ENCODE results near the gene TNFSF9.

TNFSF9 gene

GRCh38 chr19:6482343-6482686 lies 48.5 kb upstream of the TNFSF9 start (continued):
- TF ChIP-seq, protein P1, sequence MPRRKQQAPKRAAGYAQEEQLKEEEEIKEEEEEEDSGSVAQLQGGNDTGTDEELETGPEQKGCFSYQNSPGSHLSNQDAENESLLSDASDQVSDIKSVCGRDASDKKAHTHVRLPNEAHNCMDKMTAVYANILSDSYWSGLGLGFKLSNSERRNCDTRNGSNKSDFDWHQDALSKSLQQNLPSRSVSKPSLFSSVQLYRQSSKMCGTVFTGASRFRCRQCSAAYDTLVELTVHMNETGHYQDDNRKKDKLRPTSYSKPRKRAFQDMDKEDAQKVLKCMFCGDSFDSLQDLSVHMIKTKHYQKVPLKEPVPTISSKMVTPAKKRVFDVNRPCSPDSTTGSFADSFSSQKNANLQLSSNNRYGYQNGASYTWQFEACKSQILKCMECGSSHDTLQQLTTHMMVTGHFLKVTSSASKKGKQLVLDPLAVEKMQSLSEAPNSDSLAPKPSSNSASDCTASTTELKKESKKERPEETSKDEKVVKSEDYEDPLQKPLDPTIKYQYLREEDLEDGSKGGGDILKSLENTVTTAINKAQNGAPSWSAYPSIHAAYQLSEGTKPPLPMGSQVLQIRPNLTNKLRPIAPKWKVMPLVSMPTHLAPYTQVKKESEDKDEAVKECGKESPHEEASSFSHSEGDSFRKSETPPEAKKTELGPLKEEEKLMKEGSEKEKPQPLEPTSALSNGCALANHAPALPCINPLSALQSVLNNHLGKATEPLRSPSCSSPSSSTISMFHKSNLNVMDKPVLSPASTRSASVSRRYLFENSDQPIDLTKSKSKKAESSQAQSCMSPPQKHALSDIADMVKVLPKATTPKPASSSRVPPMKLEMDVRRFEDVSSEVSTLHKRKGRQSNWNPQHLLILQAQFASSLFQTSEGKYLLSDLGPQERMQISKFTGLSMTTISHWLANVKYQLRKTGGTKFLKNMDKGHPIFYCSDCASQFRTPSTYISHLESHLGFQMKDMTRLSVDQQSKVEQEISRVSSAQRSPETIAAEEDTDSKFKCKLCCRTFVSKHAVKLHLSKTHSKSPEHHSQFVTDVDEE (CRISPR knock-in tag; IDR thresholded peaks at IDR 0.05) = no peak

DNA sequence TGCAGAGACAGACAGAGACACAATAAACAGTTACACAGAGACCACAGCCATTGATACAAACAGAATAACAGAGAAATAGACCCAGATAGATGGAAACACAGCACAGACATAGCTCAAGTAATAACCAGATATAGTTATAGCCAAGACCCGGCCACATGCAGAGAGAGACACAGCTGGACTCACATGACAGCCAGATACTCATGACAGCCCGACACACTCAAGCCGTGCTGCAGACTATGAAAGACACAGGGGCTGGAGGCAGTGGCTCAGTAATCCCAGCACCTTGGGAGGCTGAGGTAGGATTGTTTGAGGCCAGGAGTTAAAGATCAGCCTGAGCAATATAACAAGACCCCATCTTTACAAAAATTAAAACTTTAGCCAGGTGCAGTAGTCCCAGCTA lies 47.6 kb upstream of the TNFSF9 start:
- TF ChIP-seq, protein P2, sequence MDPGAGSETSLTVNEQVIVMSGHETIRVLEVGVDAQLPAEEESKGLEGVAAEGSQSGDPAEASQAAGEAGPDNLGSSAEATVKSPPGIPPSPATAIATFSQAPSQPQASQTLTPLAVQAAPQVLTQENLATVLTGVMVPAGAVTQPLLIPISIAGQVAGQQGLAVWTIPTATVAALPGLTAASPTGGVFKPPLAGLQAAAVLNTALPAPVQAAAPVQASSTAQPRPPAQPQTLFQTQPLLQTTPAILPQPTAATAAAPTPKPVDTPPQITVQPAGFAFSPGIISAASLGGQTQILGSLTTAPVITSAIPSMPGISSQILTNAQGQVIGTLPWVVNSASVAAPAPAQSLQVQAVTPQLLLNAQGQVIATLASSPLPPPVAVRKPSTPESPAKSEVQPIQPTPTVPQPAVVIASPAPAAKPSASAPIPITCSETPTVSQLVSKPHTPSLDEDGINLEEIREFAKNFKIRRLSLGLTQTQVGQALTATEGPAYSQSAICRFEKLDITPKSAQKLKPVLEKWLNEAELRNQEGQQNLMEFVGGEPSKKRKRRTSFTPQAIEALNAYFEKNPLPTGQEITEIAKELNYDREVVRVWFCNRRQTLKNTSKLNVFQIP (CRISPR knock-in tag; IDR thresholded peaks at IDR 0.05; ENCODE audit: borderline replicate concordance, low read depth) = no peak
- TF ChIP-seq CSDC2 (CRISPR knock-in tag; IDR thresholded peaks at IDR 0.05) (no peak), CREB5 (CRISPR knock-in tag; IDR thresholded peaks at IDR 0.05; ENCODE audit: low read depth) (no peak), ZFP30 (CRISPR knock-in tag; IDR thresholded peaks at IDR 0.05) (no peak), BACH2 (CRISPR knock-in tag; IDR thresholded peaks at IDR 0.05; ENCODE audit: borderline replicate concordance) (no peak), RARB (CRISPR knock-in tag; IDR thresholded peaks at IDR 0.05) (no peak), ISL1 (CRISPR knock-in tag; IDR thresholded peaks at IDR 0.05) (no peak), ZNF70 (CRISPR knock-in tag; IDR thresholded peaks at IDR 0.05) (no peak), ZNF8 (CRISPR knock-in tag; IDR thresholded peaks at IDR 0.05) (no peak), TOX (CRISPR knock-in tag; IDR thresholded peaks at IDR 0.05; ENCODE audit: borderline replicate concordance) (no peak), GLIS3 (CRISPR knock-in tag; IDR thresholded peaks at IDR 0.05) (no peak), ZNF565 (CRISPR knock-in tag; conservative IDR thresholded peaks at IDR 0.05; ENCODE audit: low read depth) (no peak), PPARA (CRISPR knock-in tag; IDR thresholded peaks at IDR 0.05; ENCODE audit: borderline replicate concordance) (no peak)
- no peak for ATAC-seq

- TF ChIP-seq SNAI2 (CRISPR knock-in tag; IDR thresholded peaks at IDR 0.05) (no peak), PPARA (CRISPR knock-in tag; IDR thresholded peaks at IDR 0.05; ENCODE audit: borderline replicate concordance) (no peak), ARNTL (CRISPR knock-in tag; IDR thresholded peaks at IDR 0.05; ENCODE audit: borderline replicate concordance, low read depth) (no peak), CSDC2 (CRISPR knock-in tag; IDR thresholded peaks at IDR 0.05) (no peak), ESRRG (CRISPR knock-in tag; IDR thresholded peaks at IDR 0.05) (no peak), RARB (CRISPR knock-in tag; IDR thresholded peaks at IDR 0.05) (no peak), TOX (CRISPR knock-in tag; IDR thresholded peaks at IDR 0.05; ENCODE audit: borderline replicate concordance) (no peak), OSR1 (CRISPR knock-in tag; IDR thresholded peaks at IDR 0.05) (no peak), ZC3H10 (CRISPR knock-in tag; IDR thresholded peaks at IDR 0.05) (no peak), BACH2 (CRISPR knock-in tag; IDR thresholded peaks at IDR 0.05; ENCODE audit: borderline replicate concordance) (no peak), TCF4 (CRISPR knock-in tag; IDR thresholded peaks at IDR 0.05; ENCODE audit: borderline replicate concordance) (no peak), CREB5 (CRISPR knock-in tag; IDR thresholded peaks at IDR 0.05; ENCODE audit: low read depth) (no peak), ISL1 (CRISPR knock-in tag; IDR thresholded peaks at IDR 0.05) (no peak), ZNF70 (CRISPR knock-in tag; IDR thresholded peaks at IDR 0.05) (no peak), ZNF8 (CRISPR knock-in tag; IDR thresholded peaks at IDR 0.05) (no peak), GLIS3 (CRISPR knock-in tag; IDR thresholded peaks at IDR 0.05) (no peak), ZFP30 (CRISPR knock-in tag; IDR thresholded peaks at IDR 0.05) (no peak)
- TF ChIP-seq, protein P2 (CRISPR knock-in tag; IDR thresholded peaks at IDR 0.05; ENCODE audit: borderline replicate concordance, low read depth) = no peak
- TF ChIP-seq, protein P3, sequence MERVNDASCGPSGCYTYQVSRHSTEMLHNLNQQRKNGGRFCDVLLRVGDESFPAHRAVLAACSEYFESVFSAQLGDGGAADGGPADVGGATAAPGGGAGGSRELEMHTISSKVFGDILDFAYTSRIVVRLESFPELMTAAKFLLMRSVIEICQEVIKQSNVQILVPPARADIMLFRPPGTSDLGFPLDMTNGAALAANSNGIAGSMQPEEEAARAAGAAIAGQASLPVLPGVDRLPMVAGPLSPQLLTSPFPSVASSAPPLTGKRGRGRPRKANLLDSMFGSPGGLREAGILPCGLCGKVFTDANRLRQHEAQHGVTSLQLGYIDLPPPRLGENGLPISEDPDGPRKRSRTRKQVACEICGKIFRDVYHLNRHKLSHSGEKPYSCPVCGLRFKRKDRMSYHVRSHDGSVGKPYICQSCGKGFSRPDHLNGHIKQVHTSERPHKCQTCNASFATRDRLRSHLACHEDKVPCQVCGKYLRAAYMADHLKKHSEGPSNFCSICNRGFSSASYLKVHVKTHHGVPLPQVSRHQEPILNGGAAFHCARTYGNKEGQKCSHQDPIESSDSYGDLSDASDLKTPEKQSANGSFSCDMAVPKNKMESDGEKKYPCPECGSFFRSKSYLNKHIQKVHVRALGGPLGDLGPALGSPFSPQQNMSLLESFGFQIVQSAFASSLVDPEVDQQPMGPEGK (CRISPR knock-in tag; IDR thresholded peaks at IDR 0.05; ENCODE audit: borderline replicate concordance) = no peak
- TF ChIP-seq, protein P1 (CRISPR knock-in tag; IDR thresholded peaks at IDR 0.05) = no peak
- ATAC-seq = no peak
These were observed 46.6 kb upstream of the TNFSF9 start for GRCh38 chr19:6484230-6484629.
